ENCODE measurements around the gene DDX10.

DDX10 gene

DNA sequence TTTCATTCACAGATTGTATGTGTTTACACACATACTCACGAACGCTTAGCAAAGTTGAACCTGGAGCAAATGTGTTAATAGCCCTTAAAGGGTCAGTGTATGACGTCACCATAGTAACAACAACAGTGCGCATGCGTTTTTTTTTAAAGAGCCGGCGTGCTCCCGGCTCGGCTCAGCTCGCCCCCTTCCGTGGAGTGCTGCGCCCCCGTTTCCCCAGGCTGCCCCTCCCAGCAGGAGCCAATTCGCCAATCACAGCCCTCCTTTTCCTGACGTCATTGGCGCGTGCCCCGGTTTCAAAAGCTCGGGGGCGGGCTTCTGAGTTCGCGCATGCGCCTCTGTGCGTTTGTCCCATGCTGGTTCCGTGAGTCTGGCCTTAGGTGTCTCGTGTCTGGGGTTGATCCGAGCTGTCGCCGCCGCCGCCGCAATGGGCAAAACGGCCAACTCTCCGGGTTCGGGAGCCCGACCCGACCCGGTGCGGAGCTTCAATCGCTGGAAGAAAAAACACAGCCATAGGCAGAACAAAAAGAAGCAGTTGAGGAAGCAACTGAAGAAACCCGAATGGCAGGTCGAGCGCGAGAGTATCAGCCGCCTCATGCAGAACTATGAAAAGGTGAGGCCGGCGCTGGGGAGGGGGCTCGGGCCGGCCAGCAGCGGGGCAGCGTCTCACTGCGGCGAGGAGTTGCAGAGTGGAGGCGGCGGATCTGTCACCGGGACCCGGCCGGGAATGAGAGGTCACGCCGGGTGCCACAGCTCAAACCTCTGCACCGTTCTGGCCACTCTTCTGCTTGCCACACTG lies at the start of gene DDX10:
TSS of gene DDX10 (plus strand) at position 340 of the 796 bp plus-strand sequence. CDS start at position 425, 85 bp downstream.
- no peaks in the 10 kb centered on the region for H3K36me3 ChIP-seq (ENCODE audit: insufficient read depth, low read length)
- H3K4me1 ChIP-seq (ENCODE audit: insufficient read depth, low read length), result peaks cover 18% of the 10 kb centered on the region
- H3K9me3 ChIP-seq (ENCODE audit: low read length), result peaks cover 2% of the 10 kb centered on the region
- no peaks in the 10 kb centered on the region for H3K27me3 ChIP-seq (ENCODE audit: insufficient read depth, low read length)
- peak within 1 kb of the TSS; percentile 88 for H3K4me3 ChIP-seq (ENCODE audit: low read length)
- H2AFZ ChIP-seq (ENCODE audit: low read depth, low read length), result peak within 1 kb of the TSS; percentile 97

DNA sequence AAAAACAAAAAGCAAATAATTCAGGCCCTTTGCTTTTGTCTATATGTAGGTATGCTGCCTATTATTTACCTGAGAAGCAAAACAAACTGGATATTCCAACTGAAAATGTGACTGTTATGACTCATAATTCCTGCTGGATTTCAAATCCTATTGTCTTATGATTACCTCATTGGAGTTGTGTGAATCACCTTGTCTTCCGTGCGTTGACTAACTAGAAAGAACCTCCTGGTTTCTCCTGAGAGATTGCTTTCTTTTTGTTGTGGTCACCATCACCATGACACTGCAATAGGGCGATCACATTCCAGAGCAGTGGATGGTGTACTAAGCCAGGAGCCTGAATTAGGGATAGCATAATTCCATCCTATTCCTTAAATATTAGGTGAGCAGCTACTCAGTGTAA lies 48.3 kb upstream of the DDX10 start:
- no peaks in the 10 kb centered on the region for H3K9me3 ChIP-seq (ENCODE audit: low read length)
- no peaks in the 10 kb centered on the region for H3K36me3 ChIP-seq (ENCODE audit: insufficient read depth, low read length)
- no peak overlapping the region for H3K4me3 ChIP-seq (ENCODE audit: low read length)
- no peaks in the 10 kb centered on the region for H3K27me3 ChIP-seq (ENCODE audit: insufficient read depth, low read length)
- H3K4me1 ChIP-seq (ENCODE audit: insufficient read depth, low read length), result no peaks in the 10 kb centered on the region
- H2AFZ ChIP-seq (ENCODE audit: low read depth, low read length), result no peak overlapping the region

DNA sequence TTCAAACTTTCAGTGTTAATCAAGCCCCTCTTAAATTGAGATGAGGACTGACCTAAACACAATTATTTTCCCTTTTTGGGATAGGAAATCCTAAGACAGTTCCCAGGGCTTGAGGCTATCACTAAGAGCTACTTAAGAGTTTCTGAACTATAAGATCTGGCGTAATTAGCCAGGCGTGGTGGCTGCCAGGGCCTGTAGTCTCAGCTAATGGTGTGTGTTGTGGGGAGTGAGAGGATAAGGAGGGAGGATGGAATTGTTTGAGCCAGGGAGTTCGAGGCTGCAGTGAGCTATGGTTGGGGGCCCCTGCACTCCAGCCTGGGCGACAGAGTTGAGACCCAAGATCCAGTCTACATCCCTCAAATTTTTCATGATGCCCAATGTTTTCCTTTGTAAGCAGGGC lies 47.8 kb upstream of the DDX10 start:
- Histone ChIP-seq H3K4me3 (ENCODE audit: low read length) (no peak overlapping the region), H3K9me3 (ENCODE audit: low read length) (no peaks in the 10 kb centered on the region), H2AFZ (ENCODE audit: low read depth, low read length) (no peak overlapping the region), H3K27me3 (ENCODE audit: insufficient read depth, low read length) (no peaks in the 10 kb centered on the region), H3K36me3 (ENCODE audit: insufficient read depth, low read length) (no peaks in the 10 kb centered on the region), H3K4me1 (ENCODE audit: insufficient read depth, low read length) (no peaks in the 10 kb centered on the region)

DNA sequence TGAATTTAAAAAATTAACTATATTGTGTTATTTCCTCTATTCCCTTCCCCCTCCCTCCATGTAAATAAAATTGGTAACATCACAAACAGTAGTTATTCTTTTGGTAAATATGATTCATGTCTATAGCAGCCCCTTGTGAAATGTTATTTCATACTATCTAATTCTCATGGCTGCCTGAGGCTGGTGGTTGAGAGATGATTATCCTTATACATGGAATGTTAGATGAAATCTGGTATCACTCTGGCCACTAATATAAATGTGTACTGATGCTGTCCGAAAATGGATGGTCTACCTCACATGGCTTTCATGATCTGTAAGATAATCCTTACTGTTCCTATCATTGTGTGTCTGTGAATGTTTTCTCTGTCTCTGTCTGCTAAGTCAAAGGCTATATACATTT lies 46.3 kb upstream of the DDX10 start:
- Histone ChIP-seq H3K4me3 (ENCODE audit: low read length) (no peak overlapping the region), H2AFZ (ENCODE audit: low read depth, low read length) (no peak overlapping the region), H3K4me1 (ENCODE audit: insufficient read depth, low read length) (no peaks in the 10 kb centered on the region), H3K36me3 (ENCODE audit: insufficient read depth, low read length) (no peaks in the 10 kb centered on the region), H3K27me3 (ENCODE audit: insufficient read depth, low read length) (no peaks in the 10 kb centered on the region), H3K9me3 (ENCODE audit: low read length) (no peaks in the 10 kb centered on the region)

DNA sequence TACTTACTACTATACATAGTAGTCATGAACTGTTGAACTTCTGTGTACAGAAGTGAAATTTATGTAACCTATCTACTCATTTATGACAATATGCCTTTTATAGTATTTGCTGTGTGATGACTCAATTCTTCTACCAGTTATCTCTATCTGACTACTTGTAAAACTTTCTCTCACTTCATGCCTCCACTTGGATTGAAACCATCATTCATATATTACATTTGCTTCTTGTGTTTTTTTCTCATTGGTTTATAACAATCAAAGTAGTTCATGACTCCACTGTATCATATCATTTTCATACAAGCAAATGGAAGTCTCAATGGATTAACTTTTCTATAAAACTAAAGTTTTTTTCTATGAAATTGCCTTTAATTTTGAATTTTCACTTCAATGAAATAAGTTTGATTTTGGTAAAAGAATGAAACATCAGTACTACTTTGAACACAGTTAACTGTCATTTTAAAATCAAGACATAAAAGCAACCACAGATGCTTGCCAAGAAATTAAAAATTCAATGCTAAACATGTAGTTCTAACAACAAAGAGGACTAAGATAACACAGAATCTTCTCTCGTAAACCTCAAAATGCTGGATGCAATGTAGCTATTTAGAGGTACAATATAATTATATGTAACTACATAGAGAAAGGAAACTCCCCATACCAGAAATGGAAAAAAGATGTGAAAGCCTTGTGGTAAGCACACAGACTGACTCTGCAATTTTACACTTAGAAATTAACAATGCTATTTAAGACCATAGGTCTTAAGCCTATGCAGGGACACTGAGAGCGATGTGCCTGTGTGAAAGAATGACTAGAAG lies 43.7 kb upstream of the DDX10 start:
- Histone ChIP-seq H3K4me1 (ENCODE audit: insufficient read depth, low read length) (no peaks in the 10 kb centered on the region), H3K9me3 (ENCODE audit: low read length) (no peaks in the 10 kb centered on the region), H3K27me3 (ENCODE audit: insufficient read depth, low read length) (no peaks in the 10 kb centered on the region), H3K4me3 (ENCODE audit: low read length) (no peak overlapping the region), H2AFZ (ENCODE audit: low read depth, low read length) (no peak overlapping the region), H3K36me3 (ENCODE audit: insufficient read depth, low read length) (no peaks in the 10 kb centered on the region)

DNA sequence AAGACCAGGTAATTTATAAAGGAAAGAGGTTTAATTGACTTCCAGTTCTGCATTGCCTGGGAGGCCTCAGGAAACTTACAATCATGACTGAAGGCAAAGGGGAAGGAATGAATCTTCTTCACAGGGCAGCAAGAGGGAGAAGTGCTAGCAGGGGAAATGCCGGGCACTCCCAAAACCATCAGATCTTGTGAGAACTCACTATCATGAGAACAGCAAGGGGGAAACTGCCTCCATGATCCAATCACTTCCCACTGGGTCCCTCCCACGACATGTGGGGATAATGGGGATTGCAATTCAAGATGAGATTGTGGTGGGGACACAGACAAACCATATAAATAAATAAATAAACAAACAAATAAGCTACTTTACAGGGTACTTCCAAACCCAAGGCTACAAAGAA lies 42.5 kb upstream of the DDX10 start:
- H3K9me3 ChIP-seq (ENCODE audit: low read length), result no peaks in the 10 kb centered on the region
- no peaks in the 10 kb centered on the region for H3K36me3 ChIP-seq (ENCODE audit: insufficient read depth, low read length)
- H3K27me3 ChIP-seq (ENCODE audit: insufficient read depth, low read length), result no peaks in the 10 kb centered on the region
- H3K4me3 ChIP-seq (ENCODE audit: low read length), result no peak overlapping the region
- H3K4me1 ChIP-seq (ENCODE audit: insufficient read depth, low read length), result no peaks in the 10 kb centered on the region
- no peak overlapping the region for H2AFZ ChIP-seq (ENCODE audit: low read depth, low read length)

DNA sequence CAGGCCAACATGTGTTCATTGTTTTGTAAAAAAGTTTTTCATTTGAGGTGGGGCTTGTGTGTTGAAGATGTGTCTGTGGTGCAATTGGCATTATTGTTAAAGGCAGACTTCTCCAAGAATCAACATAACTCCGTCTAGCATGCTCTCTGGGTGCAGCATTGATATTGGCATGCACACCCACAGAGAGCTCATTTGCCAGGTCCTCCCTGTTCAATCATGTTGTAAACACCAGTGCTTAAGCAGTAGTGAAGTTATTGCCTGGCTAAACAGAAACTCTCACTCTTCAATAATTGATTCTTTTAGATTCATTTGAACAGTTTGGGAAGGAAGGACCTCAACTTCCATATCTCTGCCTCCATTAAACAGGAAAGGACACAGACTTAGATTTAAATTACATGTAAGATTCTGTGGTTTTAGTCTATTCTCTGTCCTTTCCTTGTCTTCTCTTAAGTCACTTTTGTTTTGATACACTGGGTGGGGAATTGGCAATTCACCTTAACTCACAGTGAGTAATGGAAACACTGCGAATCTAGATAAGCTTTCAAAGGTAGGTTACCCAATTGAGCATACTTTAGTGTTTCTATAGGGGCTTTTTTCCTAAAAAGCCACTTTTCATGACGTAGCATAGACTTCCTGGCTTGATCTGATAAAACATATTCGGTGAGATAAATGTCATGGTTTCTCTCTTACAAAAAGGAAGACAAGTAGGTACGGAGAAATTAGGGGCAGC lies 40.5 kb upstream of the DDX10 start:
- Histone ChIP-seq H3K4me3 (ENCODE audit: low read length) (no peak overlapping the region), H3K36me3 (ENCODE audit: insufficient read depth, low read length) (no peaks in the 10 kb centered on the region)

DNA sequence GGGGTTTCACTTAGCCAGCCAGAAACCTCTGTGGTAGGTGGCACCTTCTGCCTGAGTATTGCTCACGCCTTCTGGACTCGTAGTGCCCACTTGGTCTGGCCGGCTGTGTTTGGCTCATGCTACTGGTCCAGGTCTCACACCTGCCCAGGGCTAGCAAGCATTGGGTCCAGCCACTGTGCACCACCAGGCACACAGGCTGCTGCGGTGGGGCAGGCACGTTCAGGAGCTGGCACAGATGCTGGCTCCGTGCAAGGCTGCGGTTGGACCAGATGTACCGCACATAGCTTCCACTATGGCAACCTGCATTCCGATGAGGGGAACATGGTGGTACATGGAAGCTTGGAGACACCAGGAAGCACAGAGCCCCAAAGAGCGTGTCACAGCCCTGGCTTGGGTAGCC lies 36.5 kb upstream of the DDX10 start:
- H3K4me1 ChIP-seq (ENCODE audit: insufficient read depth, low read length), result peaks cover 6% of the 10 kb centered on the region
- H3K4me3 ChIP-seq (ENCODE audit: low read length), result no peak overlapping the region
- no peaks in the 10 kb centered on the region for H3K36me3 ChIP-seq (ENCODE audit: insufficient read depth, low read length)
- H3K27me3 ChIP-seq (ENCODE audit: insufficient read depth, low read length), result no peaks in the 10 kb centered on the region
- peaks cover 11% of the 10 kb centered on the region for H3K9me3 ChIP-seq (ENCODE audit: low read length)
- no peak overlapping the region for H2AFZ ChIP-seq (ENCODE audit: low read depth, low read length)

More for the DNA sequence above, 40.5 kb upstream of the DDX10 start:
- H3K4me1 ChIP-seq (ENCODE audit: insufficient read depth, low read length), result no peaks in the 10 kb centered on the region
- H3K27me3 ChIP-seq (ENCODE audit: insufficient read depth, low read length), result no peaks in the 10 kb centered on the region
- H3K9me3 ChIP-seq (ENCODE audit: low read length), result peaks cover 11% of the 10 kb centered on the region
- H2AFZ ChIP-seq (ENCODE audit: low read depth, low read length), result no peak overlapping the region

DNA sequence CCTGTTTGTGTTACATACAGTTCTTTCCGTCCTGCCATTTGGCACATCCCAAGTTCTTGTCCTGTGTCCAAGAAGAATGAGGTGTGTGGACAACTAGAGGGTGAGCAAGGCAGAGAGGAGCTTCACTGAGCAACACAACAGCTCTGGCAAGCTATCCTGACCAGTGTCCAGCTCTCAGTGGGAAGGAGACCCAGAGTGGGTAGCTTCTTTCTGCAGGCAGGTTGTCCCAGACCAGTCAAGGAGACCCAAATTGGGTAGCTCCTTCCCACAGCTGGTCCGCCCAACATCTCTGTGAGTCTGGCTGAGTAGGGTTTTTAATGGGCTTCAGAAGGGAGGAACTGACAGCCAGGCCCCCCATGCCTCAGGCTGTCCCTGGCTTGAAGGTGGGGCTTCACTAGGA lies 36.1 kb upstream of the DDX10 start:
- no peaks in the 10 kb centered on the region for H3K27me3 ChIP-seq (ENCODE audit: insufficient read depth, low read length)
- peaks cover 6% of the 10 kb centered on the region for H3K4me1 ChIP-seq (ENCODE audit: insufficient read depth, low read length)
- H3K9me3 ChIP-seq (ENCODE audit: low read length), result peaks cover 11% of the 10 kb centered on the region
- no peak overlapping the region for H3K4me3 ChIP-seq (ENCODE audit: low read length)
- no peak overlapping the region for H2AFZ ChIP-seq (ENCODE audit: low read depth, low read length)
- H3K36me3 ChIP-seq (ENCODE audit: insufficient read depth, low read length), result no peaks in the 10 kb centered on the region

DNA sequence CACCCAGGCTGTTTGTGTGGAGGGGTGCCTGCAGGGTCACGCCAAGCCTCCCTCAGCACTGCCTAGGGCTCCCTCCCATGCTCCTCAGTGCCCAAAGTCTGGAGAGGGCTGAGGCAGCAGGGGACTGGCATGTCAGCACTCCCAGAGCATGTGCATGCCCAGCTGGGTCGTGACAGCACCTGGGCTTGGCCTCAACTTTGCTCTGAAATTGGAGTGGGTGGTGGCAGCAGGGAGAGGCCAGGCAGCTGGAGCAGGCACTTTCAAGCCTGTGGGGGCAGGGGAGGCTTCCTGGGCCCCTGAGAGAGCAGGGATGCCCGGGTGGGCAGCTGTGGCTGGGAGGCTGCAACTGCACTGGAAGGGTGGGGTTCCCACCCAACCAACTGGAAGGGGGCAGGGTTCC lies 35.6 kb upstream of the DDX10 start:
- no peaks in the 10 kb centered on the region for H3K27me3 ChIP-seq (ENCODE audit: insufficient read depth, low read length)
- H3K4me1 ChIP-seq (ENCODE audit: insufficient read depth, low read length), result peaks cover 6% of the 10 kb centered on the region
- no peaks in the 10 kb centered on the region for H3K36me3 ChIP-seq (ENCODE audit: insufficient read depth, low read length)
- no peak overlapping the region for H3K4me3 ChIP-seq (ENCODE audit: low read length)
- peaks cover 11% of the 10 kb centered on the region for H3K9me3 ChIP-seq (ENCODE audit: low read length)
- no peak overlapping the region for H2AFZ ChIP-seq (ENCODE audit: low read depth, low read length)

DNA sequence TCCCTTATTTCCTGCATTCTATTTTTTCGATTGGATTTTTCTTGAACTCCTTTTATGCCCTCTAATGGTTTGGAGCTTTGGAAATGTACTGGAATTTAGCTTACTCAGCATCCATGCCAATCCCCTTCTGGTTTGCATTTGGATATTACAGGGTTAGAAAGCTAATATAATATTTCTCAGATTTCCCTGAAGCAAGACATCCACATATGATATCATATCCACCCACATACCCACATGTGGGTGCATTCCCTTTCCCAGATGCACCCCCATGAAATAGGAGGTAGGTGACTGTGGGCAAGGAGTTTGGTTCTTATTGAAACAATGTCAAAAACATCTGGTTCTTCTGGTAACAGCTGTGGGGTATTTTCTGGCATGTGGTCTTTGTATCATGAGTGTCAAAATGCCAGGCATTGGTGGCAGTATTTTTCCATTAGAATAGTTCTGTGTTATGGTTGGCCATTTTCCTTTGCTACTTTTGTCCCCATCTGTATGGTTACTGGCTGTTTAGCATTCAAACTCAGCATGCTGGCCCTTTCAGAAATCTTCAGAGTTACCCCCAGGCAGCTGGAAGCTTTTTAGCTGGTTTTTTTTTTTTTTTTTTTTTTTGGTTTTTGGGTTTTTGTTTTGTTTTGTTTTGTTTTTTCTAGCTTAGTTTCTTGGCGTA lies 32.7 kb upstream of the DDX10 start:
- Histone ChIP-seq H3K4me3 (ENCODE audit: low read length) (no peak overlapping the region), H3K9me3 (ENCODE audit: low read length) (peaks cover 11% of the 10 kb centered on the region), H3K27me3 (ENCODE audit: insufficient read depth, low read length) (no peaks in the 10 kb centered on the region), H2AFZ (ENCODE audit: low read depth, low read length) (peak overlapping the region; percentile 22), H3K36me3 (ENCODE audit: insufficient read depth, low read length) (no peaks in the 10 kb centered on the region), H3K4me1 (ENCODE audit: insufficient read depth, low read length) (peaks cover 6% of the 10 kb centered on the region)

DNA sequence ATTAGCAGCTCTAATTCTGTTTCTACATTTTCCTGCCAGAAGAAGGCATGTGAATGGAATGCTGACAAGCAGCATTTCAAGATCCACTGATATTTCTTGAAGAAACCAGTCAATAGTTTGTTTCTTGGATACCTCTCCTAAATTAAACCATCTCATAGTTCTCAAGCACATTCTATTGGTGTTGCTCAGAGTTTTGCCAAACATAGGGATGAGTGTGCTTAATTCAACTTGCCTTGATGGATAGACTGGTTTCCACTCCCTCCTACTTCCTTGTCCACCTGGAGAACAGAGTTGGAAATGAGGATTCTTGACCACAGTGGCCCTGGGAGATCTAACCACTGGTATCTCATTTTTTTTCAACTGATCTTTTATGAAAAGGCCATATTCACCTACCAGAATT lies 29.8 kb upstream of the DDX10 start:
- Histone ChIP-seq H3K4me3 (ENCODE audit: low read length) (no peak overlapping the region), H3K27me3 (ENCODE audit: insufficient read depth, low read length) (no peaks in the 10 kb centered on the region), H3K36me3 (ENCODE audit: insufficient read depth, low read length) (no peaks in the 10 kb centered on the region), H3K9me3 (ENCODE audit: low read length) (no peaks in the 10 kb centered on the region), H3K4me1 (ENCODE audit: insufficient read depth, low read length) (peaks cover 6% of the 10 kb centered on the region), H2AFZ (ENCODE audit: low read depth, low read length) (no peak overlapping the region)

Measured in neuron (in vitro differentiated cells).